ENCODE data around the gene C17orf113. TPM values are rescaled to one million over a fixed set of nuclear protein-coding genes. Genes with fewer than 3 reads are reported as not detected.

The C17orf113 gene
- total RNA-seq, 4 donors from 2014 or later, result 1.2 to 2.9 (median 2.1) TPM

- TF ChIP-seq POLR2A (IDR thresholded peaks at IDR 0.05) (no peak), CTCF (IDR thresholded peaks at IDR 0.05) (no peak), EP300 (IDR thresholded peaks at IDR 0.05) (no peak)
- Histone ChIP-seq H3K27me3 (no peaks in the 10 kb centered on the region), H3K4me1 (peaks cover 0 to 65% (median 46%) of the 10 kb centered on the region in 4 donors), H3K27ac (peak overlapping the region; percentile 21 to 83 (median 59)), H3K36me3 (peaks cover 0 to 46% (median 15%) of the 10 kb centered on the region in 3 donors), H3K4me3 (no peak overlapping the region), H3K9me3 (no peaks in the 10 kb centered on the region)
- 71 to 83% methylated on average over 2 of the region's 2 CpGs for WGBS, 2 donors
- no peak for DNase-seq (ENCODE audit: low spot score in 2 of 2)
Observed at GRCh38 chr17:42001729-42002128, 48.7 kb downstream of the C17orf113 start.

DNA sequence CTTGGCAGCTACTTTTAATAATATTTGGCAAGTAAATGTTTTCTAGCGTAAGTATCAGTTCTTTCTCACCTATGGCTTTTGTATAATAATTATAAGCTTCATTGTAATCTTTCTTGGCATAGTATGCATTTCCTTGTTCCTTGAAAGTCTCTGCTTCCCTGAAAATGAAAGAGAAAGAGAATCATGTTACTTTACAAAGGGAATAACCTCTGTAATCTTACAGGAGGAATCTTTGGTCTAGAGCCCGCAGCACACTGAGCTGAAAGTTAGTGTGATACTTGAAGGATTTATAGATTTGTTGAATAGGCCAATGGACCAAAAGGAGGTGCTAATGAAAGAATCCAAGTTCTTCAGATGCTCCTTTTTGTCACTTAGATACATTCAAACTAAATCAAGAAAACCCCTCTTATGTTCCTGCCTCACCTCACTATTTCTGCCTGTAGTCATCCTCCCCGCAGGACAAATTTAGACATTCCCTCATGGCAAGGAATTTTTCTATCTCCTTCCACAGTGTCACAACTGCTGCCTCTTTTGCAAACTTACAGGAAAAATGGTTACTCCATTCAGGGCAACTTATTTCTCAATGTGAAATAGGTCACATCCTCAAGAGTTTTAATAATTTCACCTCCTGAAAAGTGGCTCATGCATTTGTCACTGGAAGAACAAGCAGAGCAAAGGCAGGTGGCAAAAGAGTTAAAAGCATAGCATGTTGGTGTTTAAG lies 49.8 kb downstream of the C17orf113 start:
- no peak for DNase-seq (ENCODE audit: low spot score in 2 of 2)
- H3K4me1 ChIP-seq, result peaks cover 0 to 53% (median 43%) of the 10 kb centered on the region in 4 donors

DNA sequence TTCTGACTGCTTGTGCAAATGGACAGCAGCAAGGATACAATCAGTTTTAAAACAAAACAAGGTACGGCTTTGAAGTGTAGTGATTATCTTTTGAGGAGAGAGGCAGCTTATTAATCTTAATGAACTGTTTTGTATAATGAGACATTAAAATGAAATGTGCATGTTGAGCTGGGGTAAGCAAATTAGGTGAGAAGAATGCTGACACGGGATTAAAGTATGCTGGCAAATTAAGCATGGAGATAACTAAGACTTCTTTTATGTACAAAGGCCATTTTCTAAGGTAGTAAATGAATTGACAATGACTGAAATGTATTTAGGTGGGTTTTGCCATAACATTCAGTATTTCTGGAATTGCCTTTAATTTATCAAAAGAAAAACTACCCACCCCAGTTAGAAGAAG lies 51.9 kb downstream of the C17orf113 start:
- Histone ChIP-seq H3K27me3 (no peaks in the 10 kb centered on the region), H3K4me3 (no peak overlapping the region), H3K9me3 (no peaks in the 10 kb centered on the region), H3K27ac (peak overlapping the region in 1 of 4 donors; percentile 14), H3K36me3 (peaks cover 3 to 79% (median 31%) of the 10 kb centered on the region in 3 donors), H3K4me1 (peaks cover 0 to 35% (median 27%) of the 10 kb centered on the region in 4 donors)
- 43 to 47% methylated on average over 2 of the region's 2 CpGs for WGBS, 2 donors
- TF ChIP-seq EP300 (IDR thresholded peaks at IDR 0.05) (no peak), CTCF (IDR thresholded peaks at IDR 0.05) (no peak), POLR2A (IDR thresholded peaks at IDR 0.05) (no peak)
- DNase-seq (ENCODE audit: low spot score in 2 of 2), result no peak

More for the DNA sequence above, 49.8 kb downstream of the C17orf113 start:
- Histone ChIP-seq H3K27ac (peak overlapping the region in 3 of 4 donors; percentile 41 to 83 (median 77)), H3K9me3 (no peaks in the 10 kb centered on the region), H3K36me3 (peaks cover 2 to 58% (median 15%) of the 10 kb centered on the region in 3 donors), H3K4me3 (no peak overlapping the region), H3K27me3 (no peaks in the 10 kb centered on the region)
- WGBS, 2 donors, result 81 to 83% methylated on average over 3 of the region's 3 CpGs
- TF ChIP-seq POLR2A (IDR thresholded peaks at IDR 0.05), result no peak
- TF ChIP-seq EP300 (IDR thresholded peaks at IDR 0.05), result no peak
- TF ChIP-seq CTCF (IDR thresholded peaks at IDR 0.05), result no peak

- H3K9me3 ChIP-seq, result no peaks in the 10 kb centered on the region
- peaks cover 3 to 91% (median 38%) of the 10 kb centered on the region in 3 donors for H3K36me3 ChIP-seq
- WGBS, 2 donors, result 74 to 93% methylated on average over 2 of the region's 2 CpGs
- no peak for DNase-seq (ENCODE audit: low spot score in 2 of 2)
- no peak for TF ChIP-seq CTCF (IDR thresholded peaks at IDR 0.05)
- no peak for TF ChIP-seq POLR2A (IDR thresholded peaks at IDR 0.05)
- TF ChIP-seq EP300 (IDR thresholded peaks at IDR 0.05), result no peak
- H3K4me3 ChIP-seq, result no peak overlapping the region
- no peaks in the 10 kb centered on the region for H3K27me3 ChIP-seq
- peak overlapping the region in 2 of 4 donors; percentile 42 to 55 for H3K27ac ChIP-seq
- peaks cover 0 to 28% (median 21%) of the 10 kb centered on the region in 4 donors for H3K4me1 ChIP-seq
Observed at GRCh38 chr17:41996855-41997164, 53.6 kb downstream of the C17orf113 start.

- no peaks in the 10 kb centered on the region for H3K9me3 ChIP-seq
- no peaks in the 10 kb centered on the region for H3K27me3 ChIP-seq
- peaks cover 3 to 100% (median 34%) of the 10 kb centered on the region in 3 donors for H3K36me3 ChIP-seq
- DNase-seq (ENCODE audit: low spot score in 2 of 2), result no peak
- TF ChIP-seq EP300 (IDR thresholded peaks at IDR 0.05), result peak in 1 of 2 donors; percentile 8
- TF ChIP-seq POLR2A (IDR thresholded peaks at IDR 0.05), result peak in 1 of 2 donors; percentile 8
- no peak for TF ChIP-seq CTCF (IDR thresholded peaks at IDR 0.05)
- peaks cover 0 to 14% (median 8%) of the 10 kb centered on the region in 4 donors for H3K4me1 ChIP-seq
- H3K4me3 ChIP-seq, result no peak overlapping the region
- WGBS, 2 donors, result 19 to 26% methylated on average over 3 of the region's 3 CpGs
- peak overlapping the region; percentile 32 to 83 (median 62) for H3K27ac ChIP-seq
Observed at GRCh38 chr17:41992576-41992975, 57.8 kb downstream of the C17orf113 start.
